Epithelial cell of esophagus (primary cell): ENCODE data around the gene RASGRP1.

Experiments
- DNase-seq: peaks from one replicate; pipeline ENCODE4 v3.0.0; 2010; ENCODE audit warnings: low read depth
- H3K4me3 ChIP-seq: 2 replicates; pipeline ENCODE4 v1.5.1; 2011; ENCODE audit warnings: mild to moderate bottlenecking, low read length, control low read depth
- CTCF ChIP-seq: IDR thresholded peaks from 2 replicates; pipeline ENCODE4 v1.5.1; 2011; ENCODE audit warnings: low read depth, mild to moderate bottlenecking, low read length, control low read depth, inconsistent platforms; ENCODE audit not compliant: insufficient read depth; ENCODE audit errors: missing control alignments

RASGRP1 gene

GRCh38 chr15:38460543-38460942, 104.1 kb downstream of the RASGRP1 start:
- no peak for TF ChIP-seq CTCF
- no peak for DNase-seq
- no peak overlapping the region for H3K4me3 ChIP-seq

- no peak overlapping the region for H3K4me3 ChIP-seq
- no peak for DNase-seq
- TF ChIP-seq CTCF: no peak
Observed at GRCh38 chr15:38459480-38459879, 105.1 kb downstream of the RASGRP1 start.

- TF ChIP-seq CTCF: no peak
- H3K4me3 ChIP-seq: no peak overlapping the region
- no peak for DNase-seq
Observed at GRCh38 chr15:38458646-38459045, 106.0 kb downstream of the RASGRP1 start.

- peak overlapping the region; percentile 94 for H3K4me3 ChIP-seq
- TF ChIP-seq CTCF: no peak
- DNase-seq: peak; percentile 15
Observed at GRCh38 chr15:38455092-38455491, 109.5 kb downstream of the RASGRP1 start.

GRCh38 chr15:38454696-38455090, 109.9 kb downstream of the RASGRP1 start:
- no peak for DNase-seq
- peak overlapping the region; percentile 94 for H3K4me3 ChIP-seq
- TF ChIP-seq CTCF: no peak

DNA sequence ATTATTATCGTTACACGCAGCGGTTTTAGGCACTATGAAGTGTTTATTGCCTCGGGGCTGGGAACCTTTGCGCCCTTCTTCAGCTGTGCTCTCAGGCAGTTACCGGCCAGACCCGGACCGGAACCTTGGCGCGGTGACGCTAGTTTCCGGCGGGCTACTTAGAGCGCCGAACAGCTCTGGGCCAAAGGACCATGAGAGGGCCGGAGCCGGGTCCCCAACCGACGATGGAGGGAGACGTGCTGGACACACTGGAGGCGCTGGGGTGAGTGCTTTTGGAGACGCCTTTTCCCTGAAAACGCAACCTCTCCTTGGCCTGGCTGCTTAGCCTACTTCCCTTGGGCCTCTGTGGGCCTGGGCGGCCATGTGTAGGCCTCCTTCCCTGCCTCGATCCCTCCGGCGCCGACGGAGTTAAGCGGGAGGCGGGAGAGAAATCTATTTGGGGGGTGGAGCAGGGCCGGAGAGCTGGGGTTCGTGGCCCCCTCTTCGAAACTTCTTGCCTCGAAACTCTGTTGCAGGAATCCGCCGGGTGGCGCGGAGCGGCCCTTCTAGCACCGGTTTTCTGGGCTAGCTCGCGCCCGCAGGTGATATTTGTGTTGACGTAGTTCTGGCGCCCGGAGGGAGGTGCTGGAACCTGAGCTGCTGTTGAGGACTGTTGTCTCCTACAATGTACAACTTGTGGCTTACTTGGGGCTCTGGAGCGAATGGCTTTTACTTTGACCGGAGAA, 110.5 kb downstream of the RASGRP1 start, which contains the start of gene FAM98B:
TSS of gene FAM98B (plus strand) at position 157 of the 725 bp plus-strand sequence. CDS start at position 192, 35 bp downstream.
- TF ChIP-seq CTCF: peak; percentile 2
- peak within 1 kb of the TSS; percentile 94 for H3K4me3 ChIP-seq

GRCh38 chr15:38441130-38441519, 123.5 kb downstream of the RASGRP1 start:
- no peak overlapping the region for H3K4me3 ChIP-seq
- no peak for TF ChIP-seq CTCF

More for the DNA sequence above, 110.5 kb downstream of the RASGRP1 start, which contains the start of gene FAM98B:
- peak; percentile 90 for DNase-seq

More at GRCh38 chr15:38441130-38441519, 123.5 kb downstream of the RASGRP1 start:
- DNase-seq: no peak
